HG02840 (cell line): ENCODE data around the gene UGT2A2.

Experiments used
- ATAC-seq: cut with Tn5 transposase; IDR thresholded peaks from one replicate; pipeline ENCODE4 v1.9.1; 2021; ENCODE audit warnings: mild to moderate bottlenecking, moderate library complexity, moderate number of reproducible peaks; ENCODE audit not compliant: unreplicated experiment, low FRiP score

Gene UGT2A2

GRCh38 chr4:69577245-69577644 lies 62.2 kb downstream of the UGT2A2 start:
- no peak for ATAC-seq

GRCh38 chr4:69576251-69576877 lies 63.1 kb downstream of the UGT2A2 start:
- no peak for ATAC-seq

- ATAC-seq, result no peak
Measured at GRCh38 chr4:69568787-69569186, 70.7 kb downstream of the UGT2A2 start.

- no peak for ATAC-seq
Measured at GRCh38 chr4:69563424-69563823, 76.0 kb downstream of the UGT2A2 start.

GRCh38 chr4:69549651-69550050 lies 89.8 kb downstream of the UGT2A2 start:
- no peak for ATAC-seq

GRCh38 chr4:69546134-69546765 lies 93.2 kb downstream of the UGT2A2 start:
- ATAC-seq, result no peak
